Stimulated activated naive CD4-positive, alpha-beta T cell (primary cell): ENCODE data around the gene DRC1.

Source experiments
- DNase-seq, 6 experiments: peaks; one replicate each; lab custom pipeline; 2025; lab: John Stamatoyannopoulos, UW

Gene DRC1

DNA sequence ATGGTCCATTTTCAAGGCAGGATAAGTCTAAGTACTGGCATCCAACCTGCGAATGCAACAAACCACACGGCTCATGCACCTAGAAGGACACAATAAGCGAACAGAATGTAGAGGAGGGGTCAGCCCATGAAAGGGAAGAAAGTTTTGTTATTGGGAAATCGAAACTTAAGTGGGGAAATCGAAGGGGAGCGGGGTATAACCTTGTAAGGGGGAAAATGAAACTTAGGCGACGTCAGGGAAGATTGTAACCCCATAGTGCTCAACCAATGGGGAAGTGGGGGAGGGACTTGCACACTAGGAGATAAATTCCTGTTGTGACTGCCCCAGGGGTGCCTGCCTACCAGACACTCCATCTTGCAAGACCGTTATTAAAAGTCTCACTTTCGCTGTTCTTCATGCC, 91.8 kb downstream of the DRC1 start:
- no peak for DNase-seq

GRCh38 chr2:26494199-26494598, 92.5 kb downstream of the DRC1 start:
- DNase-seq = no peak

- DNase-seq = no peak
Measured at GRCh38 chr2:26494891-26495290, 93.2 kb downstream of the DRC1 start.

GRCh38 chr2:26495705-26496297, 94.1 kb downstream of the DRC1 start:
- DNase-seq = no peak

DNA sequence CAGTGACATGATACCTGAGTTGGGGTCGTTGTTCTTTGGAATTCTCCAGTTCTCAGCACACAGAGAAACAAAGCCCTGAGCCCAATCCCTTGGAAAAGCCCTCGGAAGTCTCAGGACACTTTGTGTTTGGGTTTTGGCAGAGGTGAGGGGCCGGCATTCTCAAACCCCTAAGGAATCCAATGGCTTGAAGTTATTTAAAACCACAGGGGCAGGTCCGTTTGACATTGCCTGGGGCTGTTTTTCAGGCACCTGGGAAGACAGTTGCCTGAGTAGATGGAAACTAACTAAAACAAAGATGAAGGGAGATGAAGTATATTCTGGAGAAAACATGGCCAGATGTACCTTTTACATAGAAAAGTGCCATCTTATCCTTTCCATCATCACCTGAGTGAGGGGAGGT, 98.7 kb downstream of the DRC1 start:
- DNase-seq = no peak

DNA sequence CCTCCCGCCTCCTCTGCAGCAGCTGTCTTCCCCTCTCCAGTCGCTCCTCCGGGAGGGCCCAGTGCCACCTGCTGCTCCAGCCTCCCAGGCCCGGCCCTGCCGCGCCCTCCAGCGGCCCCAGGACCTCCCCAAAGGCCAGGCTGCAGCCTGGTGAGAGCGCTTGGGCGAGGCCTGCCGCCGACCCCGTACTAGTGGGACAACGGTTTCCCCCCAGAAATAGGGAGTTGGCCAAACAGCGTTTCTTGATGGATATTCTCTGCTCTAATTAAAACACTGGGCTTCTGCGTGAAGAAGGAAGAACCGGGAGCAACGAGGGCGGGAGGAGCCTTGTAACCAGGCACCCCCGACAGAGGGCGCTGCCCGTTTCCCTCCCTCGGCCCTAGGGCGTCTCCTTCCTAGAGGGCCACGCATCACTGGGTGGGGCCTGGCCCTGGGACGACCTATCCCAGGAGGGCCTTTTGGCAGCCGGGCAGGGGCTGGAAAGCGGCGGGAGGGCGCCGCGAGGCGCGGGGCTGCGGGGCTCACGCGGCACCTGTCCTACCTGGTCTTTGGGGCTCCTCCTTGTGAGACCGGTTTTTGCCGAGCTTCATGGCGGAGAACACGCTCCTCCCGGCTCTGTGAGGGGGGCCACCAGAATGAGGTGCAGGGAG, 101.6 kb downstream of the DRC1 start:
- peak; percentile 52 to 76 (median 72) for DNase-seq

GRCh38 chr2:26504002-26504401, 102.3 kb downstream of the DRC1 start:
- no peak for DNase-seq

- DNase-seq = no peak
Measured at GRCh38 chr2:26506279-26506678, 104.6 kb downstream of the DRC1 start.
